GM08714 (cell line): ENCODE data around the gene TMEM272.

Experiments
- H3K4me3 ChIP-seq: fragments of 200-500 bp; sonication (Bioruptor generic); 2 replicates; pipeline ENCODE4 v1.5.1; 2014; ENCODE audit warnings: mild to moderate bottlenecking, low read length, inconsistent platforms
- ZNF274 ChIP-seq: IDR thresholded peaks from 2 replicates; pipeline ENCODE4 v1.6.1; 2012; ENCODE audit warnings: mild to moderate bottlenecking, low read depth, low read length

Gene TMEM272

DNA sequence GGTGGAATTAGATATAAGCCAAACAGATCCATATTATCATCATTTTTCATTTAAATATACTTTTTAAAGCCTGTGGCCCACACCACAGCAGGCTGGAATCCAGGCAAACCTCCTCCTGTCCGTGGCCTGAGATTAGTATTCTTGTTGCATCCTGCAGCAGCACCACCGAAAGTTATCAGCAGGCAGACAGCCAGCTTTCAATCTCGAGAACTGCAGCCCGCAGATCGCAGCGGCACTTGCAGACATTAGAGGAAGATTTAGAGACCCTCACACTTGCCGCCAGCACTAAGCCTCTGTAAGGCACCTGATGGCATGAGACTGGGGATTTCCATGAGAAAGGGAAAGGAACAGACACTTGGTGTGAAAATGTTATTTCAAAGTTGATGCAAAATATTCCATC, 48.4 kb downstream of the TMEM272 start:
- no peak for TF ChIP-seq ZNF274

DNA sequence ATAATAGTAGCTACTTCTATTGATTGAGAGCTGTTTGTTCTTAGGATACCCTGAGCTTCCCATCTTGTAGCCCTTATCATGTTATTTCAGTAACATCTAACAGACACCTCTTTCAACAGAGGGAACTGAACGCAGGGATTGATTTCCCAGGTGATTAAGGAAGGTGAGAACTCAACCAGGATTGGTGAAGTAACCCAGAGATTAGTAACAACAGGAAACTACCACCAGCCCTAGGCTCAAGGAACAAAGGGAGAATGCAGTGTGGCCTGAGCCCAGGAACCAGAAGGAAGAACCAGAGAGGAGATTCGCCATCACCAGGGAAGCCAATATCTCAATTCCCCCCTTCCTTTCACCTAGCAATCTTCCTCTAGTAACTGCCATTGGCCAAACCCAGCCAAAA, 49.6 kb downstream of the TMEM272 start:
- no peak for TF ChIP-seq ZNF274
- H3K4me3 ChIP-seq: no peak overlapping the region

More for the DNA sequence above, 48.4 kb downstream of the TMEM272 start:
- no peak overlapping the region for H3K4me3 ChIP-seq

GRCh38 chr13:51794964-51795363, 50.0 kb downstream of the TMEM272 start:
- H3K4me3 ChIP-seq: no peak overlapping the region
- no peak for TF ChIP-seq ZNF274

GRCh38 chr13:51793570-51794271, 51.3 kb downstream of the TMEM272 start:
- no peak for TF ChIP-seq ZNF274
- no peak overlapping the region; the same call in 1 of the 2 replicates for H3K4me3 ChIP-seq

- H3K4me3 ChIP-seq: no peak overlapping the region
- no peak for TF ChIP-seq ZNF274
Observed at GRCh38 chr13:51786425-51787265, 58.3 kb downstream of the TMEM272 start.

DNA sequence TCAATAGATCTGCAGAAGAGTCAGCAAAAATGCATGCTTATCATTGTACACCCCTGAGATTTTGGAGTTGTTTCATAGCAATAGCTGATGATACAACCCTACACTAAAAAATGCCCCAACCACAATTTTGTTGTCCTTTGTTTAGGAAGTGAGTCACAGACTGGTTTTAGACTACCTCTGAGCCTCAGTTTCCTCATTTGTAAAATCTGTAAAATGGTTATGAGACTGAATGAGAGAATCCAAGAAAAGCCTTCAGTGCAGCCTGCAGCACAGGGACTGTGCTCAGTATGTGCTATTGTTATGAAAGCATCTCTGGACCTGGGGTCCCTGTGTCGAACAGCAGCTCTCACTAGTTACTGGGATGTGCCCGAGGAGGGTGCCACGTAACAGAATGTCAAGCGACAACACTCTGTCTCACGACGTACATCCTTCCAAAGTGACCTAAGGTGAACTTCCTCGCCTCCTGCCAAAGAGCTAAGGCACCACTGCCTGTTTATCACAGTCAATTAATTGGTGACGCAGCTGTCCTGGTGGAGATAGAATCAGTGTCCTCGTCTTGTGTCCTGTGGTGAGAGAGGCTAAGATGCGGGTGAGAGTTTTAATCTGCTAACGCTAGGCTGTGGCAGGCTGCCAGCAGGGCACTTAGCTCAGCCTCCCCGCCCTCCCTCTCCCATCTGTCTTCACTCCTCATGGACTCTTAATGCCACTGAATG, 59.1 kb downstream of the TMEM272 start:
- no peak overlapping the region for H3K4me3 ChIP-seq
- no peak for TF ChIP-seq ZNF274

DNA sequence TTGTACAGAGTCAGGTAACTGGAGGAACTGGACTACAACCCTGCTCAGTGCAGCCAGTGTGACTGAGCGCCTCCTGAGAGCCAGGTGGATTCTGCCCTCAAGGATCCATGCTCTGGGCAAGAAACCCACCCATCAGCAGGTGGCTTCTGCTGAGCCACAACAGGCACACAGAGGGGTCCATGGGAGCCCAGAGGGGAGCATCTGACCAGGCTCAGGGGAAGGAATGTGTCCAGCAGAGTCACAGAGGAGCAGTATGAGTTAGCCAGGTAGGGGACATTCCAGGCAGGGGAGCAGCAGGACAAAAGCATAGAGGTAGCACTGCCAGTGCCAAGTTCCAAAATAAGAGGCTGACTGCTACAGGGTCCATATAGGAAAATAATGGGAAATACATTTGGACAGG, 60.9 kb downstream of the TMEM272 start:
- TF ChIP-seq ZNF274: no peak
- H3K4me3 ChIP-seq: no peak overlapping the region

DNA sequence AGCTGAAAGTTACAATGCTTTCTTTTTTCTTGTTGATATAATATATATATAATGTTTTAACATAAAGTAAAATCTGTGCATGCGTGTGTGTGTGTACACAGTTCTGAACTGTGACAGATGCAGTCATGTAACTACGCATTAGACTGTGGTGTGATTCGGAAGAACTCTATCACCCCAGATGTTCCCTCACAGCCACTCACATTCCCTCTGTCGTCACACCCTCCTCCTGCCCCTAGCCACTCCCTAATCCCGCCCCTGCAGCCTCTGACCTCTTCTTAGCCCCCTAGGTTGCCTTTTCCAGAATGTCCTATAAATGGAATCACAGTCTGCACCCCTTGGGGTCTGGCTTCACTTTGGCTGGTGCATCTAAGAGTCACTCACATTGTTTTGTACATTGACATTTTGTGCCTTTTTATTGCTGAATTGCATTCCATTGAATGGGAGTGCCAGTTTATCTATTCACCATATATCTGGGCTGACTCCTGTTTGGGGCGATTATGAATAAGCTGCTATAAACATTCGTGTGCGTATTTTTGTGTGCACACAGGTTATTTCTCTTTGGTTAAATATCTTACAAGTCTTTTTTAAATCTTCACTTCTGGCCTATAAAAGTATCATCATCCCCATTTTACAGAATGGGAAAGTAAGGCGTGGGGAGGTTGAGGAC, 61.4 kb downstream of the TMEM272 start:
- H3K4me3 ChIP-seq: no peak overlapping the region

DNA sequence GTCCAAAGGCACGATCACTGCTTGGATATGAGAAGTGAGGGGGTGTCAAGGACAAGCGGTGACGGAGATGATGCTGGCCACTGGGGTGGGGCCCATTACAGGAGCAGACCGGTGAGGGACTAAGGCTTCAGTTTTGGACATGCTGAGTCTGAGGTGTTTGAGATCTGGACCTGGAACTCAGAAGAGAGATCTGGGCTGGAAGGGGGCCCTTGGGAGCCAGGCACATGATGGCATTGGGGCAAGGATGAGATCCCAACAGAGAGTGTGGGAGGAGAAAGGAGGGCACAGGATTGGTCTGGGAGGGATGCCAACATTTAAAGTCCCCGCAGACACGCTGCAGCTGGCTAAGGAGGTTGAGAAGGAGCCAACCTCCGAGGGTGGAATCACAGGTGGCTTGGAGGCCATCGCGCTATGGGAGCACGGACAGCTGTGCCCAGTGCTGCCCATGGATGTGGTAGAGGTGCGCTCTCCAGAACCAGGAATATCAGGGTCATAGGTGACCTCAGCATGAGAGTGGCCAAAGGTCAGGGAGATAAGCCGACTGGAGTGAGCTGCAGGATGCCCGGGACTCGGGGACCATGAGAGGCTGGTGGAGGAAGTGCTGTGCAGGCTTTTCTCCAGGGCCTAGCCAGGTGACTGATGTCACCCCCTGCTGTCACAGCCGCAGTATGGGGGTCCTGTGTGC, 62.8 kb downstream of the TMEM272 start:
- H3K4me3 ChIP-seq: no peak overlapping the region
- no peak for TF ChIP-seq ZNF274

More for the DNA sequence above, 61.4 kb downstream of the TMEM272 start:
- no peak for TF ChIP-seq ZNF274

- H3K4me3 ChIP-seq: no peak overlapping the region
- TF ChIP-seq ZNF274: no peak
Observed at GRCh38 chr13:51781246-51782022, 63.5 kb downstream of the TMEM272 start.

- TF ChIP-seq ZNF274: no peak
- H3K4me3 ChIP-seq: no peak overlapping the region
Observed at GRCh38 chr13:51780099-51780498, 64.9 kb downstream of the TMEM272 start.

DNA sequence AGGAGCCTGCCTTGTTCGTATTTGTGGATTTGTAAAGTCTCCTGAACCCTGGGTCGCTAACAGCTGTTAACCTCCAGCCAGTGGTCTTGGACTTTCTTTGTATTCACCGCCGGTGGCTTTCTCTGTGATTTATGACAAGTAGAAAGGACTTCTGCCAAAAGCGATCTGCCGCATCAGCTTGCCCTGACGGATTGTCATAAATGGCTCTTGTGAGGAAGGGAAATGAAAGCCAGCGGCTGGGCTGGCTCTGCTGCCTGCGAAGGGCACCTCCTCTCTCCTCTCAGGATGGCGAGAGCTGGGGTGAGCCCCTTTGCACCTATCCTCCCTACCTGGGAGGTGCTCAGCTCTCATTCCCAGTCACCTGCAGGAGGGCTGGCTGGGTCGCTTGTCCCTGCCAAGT, 66.6 kb downstream of the TMEM272 start:
- TF ChIP-seq ZNF274: no peak
- no peak overlapping the region for H3K4me3 ChIP-seq

- no peak for TF ChIP-seq ZNF274
- no peak overlapping the region for H3K4me3 ChIP-seq
Observed at GRCh38 chr13:51777921-51778320, 67.1 kb downstream of the TMEM272 start.
